Breast epithelium (tissue), 4 donors: ENCODE results near the gene DYNC1H1. TPM values are rescaled to one million over a fixed set of nuclear protein-coding genes. Genes with fewer than 3 reads are reported as not detected.

ENCODE experiments used
- DNase-seq, 2 donors: peaks; one replicate each; pipeline ENCODE4 v3.0.0-alpha.2; 2019; ENCODE audit warnings: low spot score in 2 of 2
- H3K27ac ChIP-seq, 2 donors: fragments of 200-600 bp; sonication (generic) in 1 of 2; one replicate each; pipeline ENCODE4 v1.5.1; 2016 to 2019; ENCODE audit warnings: mild to moderate bottlenecking in 1 of 2
- H3K27me3 ChIP-seq, 2 donors: fragments of 200-600 bp; sonication (generic) in 1 of 2; one replicate each; pipeline versions ENCODE4 v1.5.1 to v1.6.0; 2017 to 2019; ENCODE audit warnings: control low read depth in 1 of 2, mild to moderate bottlenecking in 1 of 2
- H3K36me3 ChIP-seq: fragments of 200-600 bp; one replicate; pipeline ENCODE4 v1.5.1; 2019
- H3K4me1 ChIP-seq, 2 donors: fragments of 200-600 bp; sonication (generic); one replicate each; pipeline ENCODE4 v1.5.1; 2016 to 2019; ENCODE audit warnings: control low read depth in 1 of 2
- H3K4me3 ChIP-seq, 3 donors: fragments of 200-600 bp; sonication (generic); 1 replicate in 2 of 3; 2 replicates in 1 of 3; pipeline ENCODE4 v1.5.1; 2016 to 2019; ENCODE audit warnings: mild to moderate bottlenecking in 3 of 3, moderate library complexity in 2 of 3
- H3K9me3 ChIP-seq, 2 donors: fragments of 200-600 bp; sonication (generic) in 1 of 2; one replicate each; pipeline ENCODE4 v1.5.1; 2016 to 2019; ENCODE audit warnings: control low read depth in 1 of 2
- POLR2A ChIP-seq: fragments of 450-650 bp; IDR thresholded peaks from one replicate; pipeline ENCODE4 v1.6.1; 2016; ENCODE audit warnings: antibody characterized with exemption, mild to moderate bottlenecking, moderate library complexity
- POLR2AphosphoS5 ChIP-seq, 3 donors: sonication (generic); formaldehyde crosslinking; IDR thresholded peaks; one replicate each; pipeline ENCODE4 v1.6.1; 2017; ENCODE audit warnings: antibody characterized with exemption in 3 of 3
- intact Hi-C: fragments of 100-400 bp; cut with DNase I; formaldehyde crosslinking; loops from one replicate; pipeline ENCODE4 v1.15.1; 2023; ENCODE audit warnings: low total_unique reads
- total RNA-seq, 3 donors: library from RNA; depleted of rRNA; stranded (reverse); fragments of >200 nt; gene quantifications; one replicate each; pipeline ENCODE4 v1.1.0, GENCODE V29; 2016
- TF ChIP-seq, protein P1 (sequence below), 3 donors: fragments of 450-650 bp; IDR thresholded peaks; one replicate each; pipeline ENCODE4 v1.5.1; 2016 to 2017; ENCODE audit warnings: antibody characterized with exemption in 3 of 3, mild to moderate bottlenecking in 3 of 3, moderate library complexity in 3 of 3

The DYNC1H1 gene
- total RNA-seq, 3 donors from 2014 or later = 355 to 424 (median 391) TPM

DNA sequence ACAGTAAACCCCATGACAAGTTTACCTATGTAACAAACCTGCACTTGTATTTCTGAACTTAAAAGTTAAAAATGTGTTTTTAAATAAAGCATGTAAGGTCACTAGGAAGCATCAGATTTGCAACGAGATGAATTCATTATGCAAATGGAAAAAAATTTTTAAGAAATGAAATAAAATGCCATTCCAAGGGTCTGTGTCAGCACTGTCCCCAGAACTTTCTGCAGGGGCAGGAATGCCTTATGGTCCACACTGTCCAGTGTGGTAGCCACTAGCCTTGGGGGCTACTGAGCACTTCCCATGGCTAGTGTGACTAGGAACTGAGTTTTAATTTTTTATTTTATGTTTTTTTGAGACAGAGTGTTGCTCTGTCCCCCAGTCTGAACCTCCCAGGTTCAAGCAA, 73.3 kb downstream of the DYNC1H1 start:
- no peak for DNase-seq
- TF ChIP-seq, protein P1, sequence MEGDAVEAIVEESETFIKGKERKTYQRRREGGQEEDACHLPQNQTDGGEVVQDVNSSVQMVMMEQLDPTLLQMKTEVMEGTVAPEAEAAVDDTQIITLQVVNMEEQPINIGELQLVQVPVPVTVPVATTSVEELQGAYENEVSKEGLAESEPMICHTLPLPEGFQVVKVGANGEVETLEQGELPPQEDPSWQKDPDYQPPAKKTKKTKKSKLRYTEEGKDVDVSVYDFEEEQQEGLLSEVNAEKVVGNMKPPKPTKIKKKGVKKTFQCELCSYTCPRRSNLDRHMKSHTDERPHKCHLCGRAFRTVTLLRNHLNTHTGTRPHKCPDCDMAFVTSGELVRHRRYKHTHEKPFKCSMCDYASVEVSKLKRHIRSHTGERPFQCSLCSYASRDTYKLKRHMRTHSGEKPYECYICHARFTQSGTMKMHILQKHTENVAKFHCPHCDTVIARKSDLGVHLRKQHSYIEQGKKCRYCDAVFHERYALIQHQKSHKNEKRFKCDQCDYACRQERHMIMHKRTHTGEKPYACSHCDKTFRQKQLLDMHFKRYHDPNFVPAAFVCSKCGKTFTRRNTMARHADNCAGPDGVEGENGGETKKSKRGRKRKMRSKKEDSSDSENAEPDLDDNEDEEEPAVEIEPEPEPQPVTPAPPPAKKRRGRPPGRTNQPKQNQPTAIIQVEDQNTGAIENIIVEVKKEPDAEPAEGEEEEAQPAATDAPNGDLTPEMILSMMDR (IDR thresholded peaks at IDR 0.05) = no peak
- no peak for TF ChIP-seq POLR2AphosphoS5 (IDR thresholded peaks at IDR 0.05)
- no peak for TF ChIP-seq POLR2A
- H3K9me3 ChIP-seq = no peaks in the 10 kb centered on the region
- intact Hi-C loops = no loop called here
- H3K27ac ChIP-seq = no peak overlapping the region
- H3K27me3 ChIP-seq = no peaks in the 10 kb centered on the region
- H3K4me3 ChIP-seq = no peak overlapping the region
- peaks cover 23% of the 10 kb centered on the region for H3K36me3 ChIP-seq
- no peaks in the 10 kb centered on the region for H3K4me1 ChIP-seq

GRCh38 chr14:102039157-102039556, 74.8 kb downstream of the DYNC1H1 start:
- H3K36me3 ChIP-seq = peaks cover 14% of the 10 kb centered on the region
- H3K4me3 ChIP-seq = no peak overlapping the region
- intact Hi-C loops = no loop called here
- H3K9me3 ChIP-seq = no peaks in the 10 kb centered on the region
- DNase-seq = no peak
- H3K27me3 ChIP-seq = no peaks in the 10 kb centered on the region
- H3K27ac ChIP-seq = no peak overlapping the region
- TF ChIP-seq, protein P1 (IDR thresholded peaks at IDR 0.05) = no peak
- TF ChIP-seq POLR2AphosphoS5 (IDR thresholded peaks at IDR 0.05) (no peak), POLR2A (no peak)
- no peaks in the 10 kb centered on the region for H3K4me1 ChIP-seq

GRCh38 chr14:102040153-102040552, 75.8 kb downstream of the DYNC1H1 start:
- DNase-seq = no peak
- H3K4me1 ChIP-seq = no peaks in the 10 kb centered on the region
- H3K27me3 ChIP-seq = no peaks in the 10 kb centered on the region
- H3K9me3 ChIP-seq = no peaks in the 10 kb centered on the region
- no peak overlapping the region for H3K4me3 ChIP-seq
- intact Hi-C loops = no loop called here
- peaks cover 22% of the 10 kb centered on the region for H3K36me3 ChIP-seq
- TF ChIP-seq POLR2AphosphoS5 (IDR thresholded peaks at IDR 0.05) = no peak
- no peak for TF ChIP-seq POLR2A
- TF ChIP-seq, protein P1 (IDR thresholded peaks at IDR 0.05) = no peak
- no peak overlapping the region for H3K27ac ChIP-seq

DNA sequence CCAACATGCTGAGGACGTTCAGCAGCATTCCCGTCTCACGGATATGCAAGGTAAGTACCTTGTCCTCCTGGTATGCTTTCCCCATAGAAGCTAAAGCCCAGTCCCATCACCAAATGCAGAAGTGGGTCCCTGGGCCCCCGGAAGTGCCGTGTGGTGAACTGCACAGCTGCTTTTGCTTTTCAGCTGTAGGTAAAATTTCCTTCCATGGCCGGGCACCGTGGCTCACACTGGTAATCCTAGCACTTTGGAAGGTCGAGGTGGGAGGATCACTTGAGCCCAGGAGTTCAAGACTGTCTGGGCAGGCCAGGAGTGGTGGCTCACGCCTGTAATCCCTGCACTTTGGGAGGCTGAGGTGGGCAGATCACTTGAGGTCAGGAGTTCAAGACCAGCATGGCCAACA, 78.3 kb downstream of the DYNC1H1 start:
- Histone ChIP-seq H3K4me1 (no peaks in the 10 kb centered on the region), H3K9me3 (no peaks in the 10 kb centered on the region), H3K4me3 (no peak overlapping the region), H3K27ac (no peak overlapping the region), H3K36me3 (peaks cover 22% of the 10 kb centered on the region), H3K27me3 (no peaks in the 10 kb centered on the region)
- DNase-seq = no peak
- intact Hi-C loops = no loop called here
- TF ChIP-seq POLR2AphosphoS5 (IDR thresholded peaks at IDR 0.05) (no peak), POLR2A (no peak)
- TF ChIP-seq, protein P1 (IDR thresholded peaks at IDR 0.05) = no peak

DNA sequence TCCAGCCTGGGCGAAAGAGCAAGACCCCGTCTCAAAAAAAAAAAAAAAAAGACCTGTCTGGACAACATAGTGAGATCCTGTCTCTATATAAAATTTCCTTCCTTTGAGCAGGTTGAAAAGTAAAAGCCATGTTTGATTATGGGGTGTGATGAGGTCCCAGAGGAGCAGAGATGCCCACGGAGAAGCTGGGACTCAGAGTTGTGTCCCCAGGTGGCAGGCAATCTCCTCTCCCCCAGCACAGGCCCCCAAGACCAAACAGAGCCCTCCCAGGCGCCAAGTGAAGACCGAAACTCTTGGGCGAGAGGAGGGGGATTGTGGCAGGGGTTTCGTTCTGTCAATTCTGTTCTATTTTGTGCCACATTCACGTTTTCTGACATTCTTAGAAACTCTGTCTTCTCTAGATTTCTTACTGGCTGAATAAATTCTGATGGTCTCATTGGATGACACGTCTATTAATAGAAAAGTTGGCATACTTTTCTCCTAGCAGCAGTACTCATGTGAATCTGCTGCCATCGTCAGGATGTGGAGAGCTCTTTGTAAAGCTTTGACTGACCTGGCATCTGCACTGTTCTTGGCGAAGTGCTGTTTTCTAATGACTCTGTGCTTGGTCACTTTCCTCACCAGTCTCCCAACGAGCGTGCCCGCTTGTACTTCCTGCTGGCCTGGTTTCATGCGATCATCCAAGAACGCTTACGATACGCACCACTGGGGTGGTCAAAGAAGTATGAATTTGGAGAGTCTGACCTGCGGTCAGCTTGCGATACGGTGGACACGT, 79.1 kb downstream of the DYNC1H1 start:
- Histone ChIP-seq H3K4me3 (no peak overlapping the region), H3K27ac (no peak overlapping the region), H3K27me3 (no peaks in the 10 kb centered on the region), H3K9me3 (no peaks in the 10 kb centered on the region), H3K4me1 (no peaks in the 10 kb centered on the region), H3K36me3 (peaks cover 28% of the 10 kb centered on the region)
- intact Hi-C loops = no loop called here
- TF ChIP-seq POLR2AphosphoS5 (IDR thresholded peaks at IDR 0.05) = no peak
- no peak for TF ChIP-seq POLR2A
- TF ChIP-seq, protein P1 (IDR thresholded peaks at IDR 0.05) = no peak
- no peak for DNase-seq
